H1 (cell line): ENCODE results near the gene GALNT2.

Experiments used
- CEBPB ChIP-seq: IDR thresholded peaks from 2 replicates; pipeline ENCODE4 v1.6.1; 2012; ENCODE audit warnings: low read depth, low read length
- EGR1 ChIP-seq: IDR thresholded peaks from 2 replicates; pipeline ENCODE4 v1.6.1; 2011; ENCODE audit warnings: low read depth, low read length, borderline replicate concordance
- EZH2 ChIP-seq: fragments of 200-600 bp; sonication (generic); IDR thresholded peaks from 2 replicates; pipeline ENCODE4 v1.7.1; 2012; ENCODE audit warnings: low read depth, mild to moderate bottlenecking, moderate library complexity, low read length, inconsistent platforms; ENCODE audit not compliant: severe bottlenecking
- FOSL1 ChIP-seq: IDR thresholded peaks from 2 replicates; pipeline ENCODE4 v1.6.1; 2011; ENCODE audit warnings: mild to moderate bottlenecking, low read depth, low read length, moderate library complexity; ENCODE audit not compliant: insufficient read depth
- NRF1 ChIP-seq: IDR thresholded peaks from 2 replicates; pipeline ENCODE4 v1.6.1; 2011; ENCODE audit warnings: mild to moderate bottlenecking, low read depth, low read length, improper control_type of control experiment
- POLR2A ChIP-seq, 2 experiments: IDR thresholded peaks; 1 replicate in 1 of 2; 2 replicates in 1 of 2; pipeline ENCODE4 v1.6.1; 2011; ENCODE audit warnings: low read depth in 2 of 2, low read length in 2 of 2, mild to moderate bottlenecking in 2 of 2; ENCODE audit errors: control extremely low read depth in 1 of 2
- TAF1 ChIP-seq: IDR thresholded peaks from 2 replicates; pipeline ENCODE4 v1.6.1; 2011; ENCODE audit warnings: mild to moderate bottlenecking, low read depth, low read length
- TF ChIP-seq, protein P1 (sequence below): IDR thresholded peaks from 2 replicates; pipeline ENCODE4 v1.6.1; 2012; ENCODE audit warnings: low read length, inconsistent platforms
- TF ChIP-seq, protein P2 (sequence below), 3 experiments: IDR thresholded peaks; 1 replicate in 2 of 3; 2 replicates in 1 of 3; pipeline versions ENCODE4 v1.5.1 to v1.6.1; 2011; ENCODE audit warnings: low read length in 3 of 3, mild to moderate bottlenecking in 3 of 3, inconsistent platforms in 2 of 3, low read depth in 1 of 3, moderate library complexity in 1 of 3; ENCODE audit not compliant: insufficient read depth in 1 of 3; ENCODE audit errors: control extremely low read depth in 1 of 3

DNA sequence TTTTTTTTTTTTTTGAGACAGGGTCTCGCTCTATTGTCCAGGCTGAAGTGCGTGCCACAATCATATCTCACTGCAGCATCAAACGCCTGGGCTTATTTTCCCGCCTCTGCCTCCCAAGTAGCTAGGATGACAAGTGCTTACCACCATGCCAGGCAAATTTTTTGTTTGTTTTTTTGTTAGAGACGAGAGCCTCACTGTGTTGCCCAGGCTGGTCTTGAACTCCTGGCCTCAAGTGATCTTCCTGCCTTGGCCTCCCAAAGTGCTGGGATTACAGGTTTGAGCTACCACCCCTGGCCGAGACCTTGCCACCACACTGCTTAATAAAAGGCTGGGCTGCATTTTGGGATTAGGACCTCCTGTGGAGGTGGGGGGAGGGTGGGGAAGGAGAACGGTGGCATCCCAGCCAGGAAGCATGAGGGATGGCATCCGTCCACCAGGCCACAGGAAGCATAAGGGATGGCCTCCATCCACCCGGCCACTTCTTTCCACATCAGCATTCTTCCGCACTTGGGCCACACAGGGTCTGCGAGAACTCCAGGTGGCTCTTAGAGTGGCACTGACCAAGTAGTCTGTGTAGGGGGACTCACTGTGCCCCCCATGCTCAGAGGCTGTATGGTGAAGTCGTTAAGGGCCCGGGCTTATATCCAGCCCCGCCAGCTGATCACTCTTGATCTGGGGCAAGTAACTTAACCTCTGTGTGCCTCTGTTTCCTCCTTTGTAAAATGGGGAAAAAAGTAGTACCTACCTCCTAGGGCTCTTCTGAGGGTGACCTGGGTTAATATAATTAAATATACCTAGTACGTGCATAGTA, 75.0 kb downstream of the GALNT2 start:
- no peak for TF ChIP-seq EZH2
- TF ChIP-seq, protein P1, sequence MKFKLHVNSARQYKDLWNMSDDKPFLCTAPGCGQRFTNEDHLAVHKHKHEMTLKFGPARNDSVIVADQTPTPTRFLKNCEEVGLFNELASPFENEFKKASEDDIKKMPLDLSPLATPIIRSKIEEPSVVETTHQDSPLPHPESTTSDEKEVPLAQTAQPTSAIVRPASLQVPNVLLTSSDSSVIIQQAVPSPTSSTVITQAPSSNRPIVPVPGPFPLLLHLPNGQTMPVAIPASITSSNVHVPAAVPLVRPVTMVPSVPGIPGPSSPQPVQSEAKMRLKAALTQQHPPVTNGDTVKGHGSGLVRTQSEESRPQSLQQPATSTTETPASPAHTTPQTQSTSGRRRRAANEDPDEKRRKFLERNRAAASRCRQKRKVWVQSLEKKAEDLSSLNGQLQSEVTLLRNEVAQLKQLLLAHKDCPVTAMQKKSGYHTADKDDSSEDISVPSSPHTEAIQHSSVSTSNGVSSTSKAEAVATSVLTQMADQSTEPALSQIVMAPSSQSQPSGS: no peak
- TF ChIP-seq TAF1: no peak
- no peak for TF ChIP-seq CEBPB
- TF ChIP-seq, protein P2, sequence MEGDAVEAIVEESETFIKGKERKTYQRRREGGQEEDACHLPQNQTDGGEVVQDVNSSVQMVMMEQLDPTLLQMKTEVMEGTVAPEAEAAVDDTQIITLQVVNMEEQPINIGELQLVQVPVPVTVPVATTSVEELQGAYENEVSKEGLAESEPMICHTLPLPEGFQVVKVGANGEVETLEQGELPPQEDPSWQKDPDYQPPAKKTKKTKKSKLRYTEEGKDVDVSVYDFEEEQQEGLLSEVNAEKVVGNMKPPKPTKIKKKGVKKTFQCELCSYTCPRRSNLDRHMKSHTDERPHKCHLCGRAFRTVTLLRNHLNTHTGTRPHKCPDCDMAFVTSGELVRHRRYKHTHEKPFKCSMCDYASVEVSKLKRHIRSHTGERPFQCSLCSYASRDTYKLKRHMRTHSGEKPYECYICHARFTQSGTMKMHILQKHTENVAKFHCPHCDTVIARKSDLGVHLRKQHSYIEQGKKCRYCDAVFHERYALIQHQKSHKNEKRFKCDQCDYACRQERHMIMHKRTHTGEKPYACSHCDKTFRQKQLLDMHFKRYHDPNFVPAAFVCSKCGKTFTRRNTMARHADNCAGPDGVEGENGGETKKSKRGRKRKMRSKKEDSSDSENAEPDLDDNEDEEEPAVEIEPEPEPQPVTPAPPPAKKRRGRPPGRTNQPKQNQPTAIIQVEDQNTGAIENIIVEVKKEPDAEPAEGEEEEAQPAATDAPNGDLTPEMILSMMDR (IDR thresholded peaks at IDR 0.05; ENCODE audit: control extremely low read depth in 1 of 3, insufficient read depth in 1 of 3, low read depth in 1 of 3, low read length in 3 of 3): no peak
- no peak for TF ChIP-seq POLR2A (IDR thresholded peaks at IDR 0.05; ENCODE audit: control extremely low read depth in 1 of 2, low read depth in 2 of 2, low read length in 2 of 2)
- no peak for TF ChIP-seq EGR1
- no peak for TF ChIP-seq NRF1
- no peak for TF ChIP-seq FOSL1
